Trophoblast cell (in vitro differentiated cells and primary cell): ENCODE data around the gene PDE4D.

ENCODE experiments used
- DNase-seq, 2 donors: peaks; one replicate each; pipeline ENCODE4 v3.0.0-alpha.2; 2016
- H2AFZ ChIP-seq: 2 replicates; pipeline ENCODE4 v1.6.1; 2013; ENCODE audit warnings: low read length, moderate library complexity, mild to moderate bottlenecking; ENCODE audit not compliant: insufficient read depth, poor library complexity
- H2AK5ac ChIP-seq: 2 replicates; pipeline ENCODE4 v1.6.1; 2013; ENCODE audit warnings: mild to moderate bottlenecking, low read length
- H2BK120ac ChIP-seq: 2 replicates; pipeline ENCODE4 v1.6.1; 2013; ENCODE audit warnings: low read length, mild to moderate bottlenecking, moderate library complexity; ENCODE audit not compliant: insufficient read depth, poor library complexity
- H2BK12ac ChIP-seq: 2 replicates; pipeline ENCODE4 v1.6.1; 2013; ENCODE audit warnings: mild to moderate bottlenecking, low read length, moderate library complexity
- H2BK5ac ChIP-seq: 2 replicates; pipeline ENCODE4 v1.6.1; 2013; ENCODE audit warnings: low read length, low read depth, moderate library complexity, mild to moderate bottlenecking; ENCODE audit not compliant: poor library complexity
- H3K14ac ChIP-seq: 2 replicates; pipeline ENCODE4 v1.6.1; 2013; ENCODE audit warnings: mild to moderate bottlenecking, low read length
- H3K18ac ChIP-seq: 2 replicates; pipeline ENCODE4 v1.6.1; 2013; ENCODE audit warnings: mild to moderate bottlenecking, low read length
- H3K23ac ChIP-seq: 2 replicates; pipeline ENCODE4 v1.6.1; 2013; ENCODE audit warnings: low read length
- H3K27ac ChIP-seq: 2 replicates; pipeline ENCODE4 v1.5.1; 2013; ENCODE audit warnings: low read depth, mild to moderate bottlenecking, inconsistent platforms, low read length, moderate library complexity
- H3K27me3 ChIP-seq: 2 replicates; pipeline ENCODE4 v1.6.1; 2013; ENCODE audit warnings: inconsistent platforms, mild to moderate bottlenecking, low read length, moderate library complexity; ENCODE audit not compliant: insufficient read depth
- H3K36me3 ChIP-seq, 2 experiments: 1 replicate in 1 of 2; 2 replicates in 1 of 2; pipeline ENCODE4 v1.6.1; 2013; ENCODE audit warnings: low read length in 2 of 2, mild to moderate bottlenecking in 2 of 2, moderate library complexity in 1 of 2; ENCODE audit not compliant: insufficient read depth in 2 of 2, control insufficient read depth in 1 of 2
- H3K4ac ChIP-seq: 2 replicates; pipeline ENCODE4 v1.6.1; 2013; ENCODE audit warnings: low read depth, mild to moderate bottlenecking, low read length, moderate library complexity
- H3K4me1 ChIP-seq, 2 experiments: 1 replicate in 1 of 2; 2 replicates in 1 of 2; pipeline ENCODE4 v1.6.1; 2013; ENCODE audit warnings: low read length in 2 of 2, mild to moderate bottlenecking in 2 of 2, moderate library complexity in 1 of 2; ENCODE audit not compliant: insufficient read depth in 2 of 2, control insufficient read depth in 1 of 2
- H3K4me2 ChIP-seq: 2 replicates; pipeline ENCODE4 v1.6.1; 2013; ENCODE audit warnings: inconsistent platforms, mild to moderate bottlenecking, low read length, moderate library complexity
- H3K4me3 ChIP-seq: 2 replicates; pipeline ENCODE4 v1.5.1; 2013; ENCODE audit warnings: mild to moderate bottlenecking, low read depth, low read length, inconsistent platforms
- H3K79me1 ChIP-seq: one replicate; pipeline ENCODE4 v1.6.1; 2013; ENCODE audit warnings: low read length
- H3K79me2 ChIP-seq: 2 replicates; pipeline ENCODE4 v1.6.1; 2013; ENCODE audit warnings: low read length, mild to moderate bottlenecking; ENCODE audit not compliant: control insufficient read depth, insufficient read depth, poor library complexity
- H3K9ac ChIP-seq: 2 replicates; pipeline ENCODE4 v1.6.1; 2013; ENCODE audit warnings: mild to moderate bottlenecking, low read length
- H3K9me3 ChIP-seq: 2 replicates; pipeline ENCODE4 v1.6.1; 2013; ENCODE audit warnings: low read depth, mild to moderate bottlenecking, control low read depth, inconsistent platforms, low read length; ENCODE audit not compliant: insufficient read depth
- H4K12ac ChIP-seq: 2 replicates; pipeline ENCODE4 v1.6.1; 2013; ENCODE audit warnings: low read depth, mild to moderate bottlenecking, low read length, moderate library complexity
- H4K8ac ChIP-seq: 2 replicates; pipeline ENCODE4 v1.6.1; 2013; ENCODE audit warnings: low read depth, mild to moderate bottlenecking, low read length, moderate library complexity
- H4K91ac ChIP-seq: one replicate; pipeline ENCODE4 v1.6.1; 2013; ENCODE audit warnings: low read depth, mild to moderate bottlenecking, low read length, moderate library complexity
- WGBS: extraction: QIAGEN DNeasy Blood & Tissue Kit; methylation state at CpG from one replicate; pipeline ENCODE4 v1.1.7; 2013; ENCODE audit warnings: missing lambda C conversion rate; ENCODE audit not compliant: insufficient read length, insufficient coverage; ENCODE audit errors: extremely low coverage; 5-methylcytosine and 5-hydroxymethylcytosine counted together

PDE4D gene

DNA sequence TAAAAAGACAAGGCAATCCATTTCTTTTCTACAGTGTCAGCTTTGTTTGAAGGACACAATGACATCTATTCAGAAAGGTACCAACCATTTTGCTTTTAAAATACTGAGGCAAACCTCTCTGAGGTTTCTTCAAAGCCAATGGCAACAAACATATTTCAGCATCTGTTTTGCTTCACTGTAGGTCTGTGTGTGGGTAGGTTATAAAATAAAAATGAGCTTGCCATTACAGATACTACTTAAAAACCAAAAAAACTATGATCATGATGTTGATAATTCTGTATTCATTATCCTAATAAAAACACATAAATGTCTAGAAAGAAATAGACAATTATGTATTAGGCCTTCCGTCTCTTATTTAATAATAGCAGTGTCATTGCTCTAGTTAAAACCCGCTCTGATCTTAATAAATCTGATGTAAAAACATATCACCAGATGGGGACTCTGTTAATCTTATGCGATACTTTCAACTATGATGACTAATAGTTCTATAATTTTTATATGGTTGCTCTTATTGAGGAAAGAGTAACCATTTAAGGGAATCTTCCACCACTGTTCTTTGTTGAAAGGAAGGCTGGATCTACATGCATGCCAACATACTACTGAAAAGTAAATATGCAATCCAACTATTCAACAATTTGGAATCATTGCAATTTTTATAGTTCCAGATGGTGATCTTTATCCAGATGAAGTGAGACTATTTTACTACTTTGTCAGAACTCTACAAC lies 647.2 kb downstream of the PDE4D start:
- no peak overlapping the region for H2BK12ac ChIP-seq
- no peak overlapping the region for H3K4me3 ChIP-seq
- no peak overlapping the region for H3K4me2 ChIP-seq
- H2AFZ ChIP-seq, result no peak overlapping the region
- H3K36me3 ChIP-seq, result no peaks in the 10 kb centered on the region
- H3K79me1 ChIP-seq, result no peaks in the 10 kb centered on the region
- H3K27ac ChIP-seq, result no peak overlapping the region
- no peak overlapping the region for H2BK120ac ChIP-seq
- DNase-seq, result no peak
- WGBS, result no CpG with 5 or more reads among the region's 3 CpGs
- H3K9ac ChIP-seq, result no peak overlapping the region
- no peaks in the 10 kb centered on the region for H3K27me3 ChIP-seq
- H3K9me3 ChIP-seq, result no peaks in the 10 kb centered on the region
- no peak overlapping the region for H2BK5ac ChIP-seq
- H3K4ac ChIP-seq, result no peak overlapping the region
- H4K12ac ChIP-seq, result no peak overlapping the region
- no peaks in the 10 kb centered on the region for H3K79me2 ChIP-seq
- H3K4me1 ChIP-seq, result no peaks in the 10 kb centered on the region
- no peak overlapping the region for H3K14ac ChIP-seq
- H3K23ac ChIP-seq, result no peak overlapping the region
- no peak overlapping the region for H4K91ac ChIP-seq
- no peak overlapping the region for H3K18ac ChIP-seq
- no peak overlapping the region for H2AK5ac ChIP-seq
- no peak overlapping the region for H4K8ac ChIP-seq

DNA sequence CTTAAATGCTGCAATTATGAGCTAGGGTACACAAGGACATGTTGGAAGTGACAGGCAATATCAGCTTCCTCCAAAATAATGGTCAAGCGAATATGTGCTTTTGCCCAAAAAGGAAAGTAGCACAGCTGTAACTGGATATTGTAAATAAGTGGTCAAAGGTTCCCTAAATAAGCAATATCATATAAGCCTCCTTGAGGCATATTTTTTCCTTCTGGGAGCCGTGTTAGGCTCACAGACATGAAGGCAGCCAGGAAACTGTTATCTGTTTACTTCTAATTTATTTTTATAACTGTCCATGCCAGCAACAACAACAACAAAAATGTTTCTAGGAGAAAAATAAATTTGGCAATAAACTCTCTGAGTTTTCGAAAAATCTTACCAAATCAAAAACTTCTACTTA lies 648.3 kb downstream of the PDE4D start:
- H3K23ac ChIP-seq, result no peak overlapping the region
- DNase-seq, result no peak

DNA sequence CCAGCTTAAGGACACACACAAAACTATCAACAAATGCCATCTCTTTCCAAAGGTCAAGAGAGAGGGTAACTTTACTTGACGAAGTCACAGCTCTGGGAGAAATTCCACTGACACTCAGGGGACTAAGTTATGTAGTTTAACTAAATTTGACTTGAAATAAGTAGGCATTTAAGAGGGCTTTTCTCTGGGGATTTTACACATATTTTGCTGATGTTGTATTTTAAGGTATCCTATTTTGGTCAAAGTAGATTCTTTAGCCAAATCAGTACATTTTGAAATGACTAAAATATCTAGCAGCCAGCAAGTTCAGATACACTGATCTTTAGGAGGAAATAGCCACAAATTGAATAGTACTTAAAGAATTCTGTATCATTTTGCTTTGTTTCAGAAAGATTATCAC lies 652.0 kb downstream of the PDE4D start:
- no CpG with 5 or more reads among the region's 1 CpG for WGBS
- no peak overlapping the region for H2BK120ac ChIP-seq
- H2AFZ ChIP-seq, result no peak overlapping the region
- H3K4me3 ChIP-seq, result no peak overlapping the region
- no peak for DNase-seq
- H3K4me2 ChIP-seq, result no peak overlapping the region
- H2BK5ac ChIP-seq, result no peak overlapping the region
- H2AK5ac ChIP-seq, result no peak overlapping the region
- H3K27me3 ChIP-seq, result no peaks in the 10 kb centered on the region
- no peaks in the 10 kb centered on the region for H3K9me3 ChIP-seq
- H3K4me1 ChIP-seq, result no peaks in the 10 kb centered on the region
- no peak overlapping the region for H3K18ac ChIP-seq
- no peak overlapping the region for H4K91ac ChIP-seq
- H3K4ac ChIP-seq, result no peak overlapping the region
- no peak overlapping the region for H2BK12ac ChIP-seq
- H3K9ac ChIP-seq, result no peak overlapping the region
- no peak overlapping the region for H4K8ac ChIP-seq
- no peak overlapping the region for H3K14ac ChIP-seq
- H3K27ac ChIP-seq, result no peak overlapping the region
- no peak overlapping the region for H3K23ac ChIP-seq
- H3K79me2 ChIP-seq, result no peaks in the 10 kb centered on the region
- no peaks in the 10 kb centered on the region for H3K36me3 ChIP-seq
- H3K79me1 ChIP-seq, result no peaks in the 10 kb centered on the region
- no peak overlapping the region for H4K12ac ChIP-seq

More for the DNA sequence above, 648.3 kb downstream of the PDE4D start:
- no peak overlapping the region for H2BK5ac ChIP-seq
- H2AK5ac ChIP-seq, result no peak overlapping the region
- no peaks in the 10 kb centered on the region for H3K4me1 ChIP-seq
- no peak overlapping the region for H3K27ac ChIP-seq
- H3K9me3 ChIP-seq, result no peaks in the 10 kb centered on the region
- WGBS, result no CpG with 5 or more reads among the region's 3 CpGs
- H2BK12ac ChIP-seq, result no peak overlapping the region
- no peak overlapping the region for H3K18ac ChIP-seq
- no peak overlapping the region for H2BK120ac ChIP-seq
- H4K91ac ChIP-seq, result no peak overlapping the region
- no peak overlapping the region for H3K4me3 ChIP-seq
- no peak overlapping the region for H2AFZ ChIP-seq
- H3K14ac ChIP-seq, result no peak overlapping the region
- H3K79me2 ChIP-seq, result no peaks in the 10 kb centered on the region
- H3K9ac ChIP-seq, result no peak overlapping the region
- no peak overlapping the region for H3K4me2 ChIP-seq
- no peaks in the 10 kb centered on the region for H3K27me3 ChIP-seq
- H3K4ac ChIP-seq, result no peak overlapping the region
- no peak overlapping the region for H4K12ac ChIP-seq
- H3K36me3 ChIP-seq, result no peaks in the 10 kb centered on the region
- H3K79me1 ChIP-seq, result no peaks in the 10 kb centered on the region
- H4K8ac ChIP-seq, result no peak overlapping the region

- no peak overlapping the region for H2BK5ac ChIP-seq
- no peak overlapping the region for H2BK12ac ChIP-seq
- no peaks in the 10 kb centered on the region for H3K36me3 ChIP-seq
- H3K23ac ChIP-seq, result no peak overlapping the region
- H2BK120ac ChIP-seq, result no peak overlapping the region
- no peak overlapping the region for H3K4me2 ChIP-seq
- H3K9ac ChIP-seq, result no peak overlapping the region
- H2AFZ ChIP-seq, result no peak overlapping the region
- no peak overlapping the region for H3K14ac ChIP-seq
- H3K4me1 ChIP-seq, result no peaks in the 10 kb centered on the region
- H3K27ac ChIP-seq, result no peak overlapping the region
- no peak overlapping the region for H3K4ac ChIP-seq
- H3K4me3 ChIP-seq, result no peak overlapping the region
- H3K18ac ChIP-seq, result no peak overlapping the region
- no peaks in the 10 kb centered on the region for H3K9me3 ChIP-seq
- no peak overlapping the region for H4K8ac ChIP-seq
- H2AK5ac ChIP-seq, result no peak overlapping the region
- H3K27me3 ChIP-seq, result no peaks in the 10 kb centered on the region
- WGBS, result no CpG with 5 or more reads among the region's 1 CpG
- DNase-seq, result no peak
- no peaks in the 10 kb centered on the region for H3K79me2 ChIP-seq
- no peak overlapping the region for H4K91ac ChIP-seq
- no peak overlapping the region for H4K12ac ChIP-seq
- H3K79me1 ChIP-seq, result no peaks in the 10 kb centered on the region
Measured at GRCh38 chr5:59241119-59241518, 652.4 kb downstream of the PDE4D start.
